Kidney (tissue), 14 donors: ENCODE data around the gene IRS2. TPM values are rescaled to one million over a fixed set of nuclear protein-coding genes. Genes with fewer than 3 reads are reported as not detected.

Experiments
- DNase-seq, 5 donors: peaks; one replicate each; pipeline ENCODE4 v3.0.0-alpha.2; 2013 to 2020
- FAIRE-seq: peaks from 2 replicates; lab custom pipeline; 2012; peaks lifted over from hg19 to GRCh38; lab: Jason Lieb, UNC
- H3K27ac ChIP-seq, 2 donors: one replicate each; pipeline ENCODE4 v1.7.0; 2013; ENCODE audit warnings: low read depth in 2 of 2, low read length in 2 of 2, inconsistent platforms in 1 of 2
- H3K27me3 ChIP-seq: one replicate; pipeline ENCODE4 v1.7.1; 2013; ENCODE audit warnings: low read length, inconsistent platforms; ENCODE audit not compliant: control insufficient read depth, insufficient read depth
- H3K36me3 ChIP-seq, 3 donors: one replicate each; pipeline versions ENCODE4 v1.7.0 to v1.7.1; 2013; ENCODE audit warnings: low read length in 3 of 3, control low read depth in 1 of 3, inconsistent platforms in 1 of 3; ENCODE audit not compliant: insufficient read depth in 3 of 3, control insufficient read depth in 2 of 3
- H3K4me1 ChIP-seq, 3 donors: one replicate each; pipeline versions ENCODE4 v1.7.0 to v1.7.1; 2013; ENCODE audit warnings: low read length in 3 of 3, inconsistent platforms in 1 of 3, low read depth in 1 of 3; ENCODE audit not compliant: control insufficient read depth in 2 of 3, insufficient read depth in 2 of 3
- H3K4me3 ChIP-seq, 3 donors: one replicate each; pipeline versions ENCODE4 v1.7.0 to v1.8.1; 2013; ENCODE audit warnings: low read length in 3 of 3, control low read depth in 1 of 3, inconsistent platforms in 1 of 3
- H3K9ac ChIP-seq, 3 donors: one replicate each; pipeline versions ENCODE4 v1.7.0 to v1.7.1; 2013; ENCODE audit warnings: low read length in 3 of 3, control low read depth in 1 of 3, inconsistent platforms in 1 of 3
- H3K9me3 ChIP-seq, 3 donors: one replicate each; pipeline versions ENCODE4 v1.7.0 to v1.7.1; 2013; ENCODE audit warnings: low read length in 3 of 3, control low read depth in 1 of 3, inconsistent platforms in 1 of 3; ENCODE audit not compliant: control insufficient read depth in 2 of 3, insufficient read depth in 1 of 3
- intact Hi-C: fragments of 100-400 bp; cut with DNase I; formaldehyde crosslinking; loops from one replicate; pipeline ENCODE4 v1.11.1; 2022
- polyA plus RNA-seq: library from polyadenylated mRNA; stranded (reverse); fragments of 350-450 nt; fragmentation: Illumina TruSeq; extraction: RNeasy Lipid Tissue Mini Kit (QIAGEN cat#74804); gene quantifications from one replicate; pipeline ENCODE4 v1.2.3, GENCODE V29; 2014; ENCODE audit warnings: low read depth, low replicate concordance; ENCODE audit not compliant: insufficient read depth
- total RNA-seq: library from RNA; stranded (reverse); fragmentation: NEBNext Ultra II Directional; extraction: Animal tissue kit (Norgen Biotek cat#: 25700); gene quantifications from one replicate; pipeline ENCODE4 v1.2.1, GENCODE V29; 2021
- TF ChIP-seq, protein P1 (sequence below): IDR thresholded peaks from 3 replicates; pipeline ENCODE4 v1.5.1; 2012; ENCODE audit warnings: mild to moderate bottlenecking, moderate library complexity, borderline replicate concordance; ENCODE audit not compliant: insufficient read depth; ENCODE audit errors: extremely low read depth
- donor health status: control.
- donor health status: control.
- donor health status: control.
- donor health status: control.
- donor health status: control.
- donor health status: DM: yes; HTN: yes; CAD: no.
- donor health status: Normal renal cell carcinoma (clear cell type).

IRS2 gene
- total and polyA plus RNA-seq, 2 donors from 2014 or later, result 2.1 to 12.9 TPM

DNA sequence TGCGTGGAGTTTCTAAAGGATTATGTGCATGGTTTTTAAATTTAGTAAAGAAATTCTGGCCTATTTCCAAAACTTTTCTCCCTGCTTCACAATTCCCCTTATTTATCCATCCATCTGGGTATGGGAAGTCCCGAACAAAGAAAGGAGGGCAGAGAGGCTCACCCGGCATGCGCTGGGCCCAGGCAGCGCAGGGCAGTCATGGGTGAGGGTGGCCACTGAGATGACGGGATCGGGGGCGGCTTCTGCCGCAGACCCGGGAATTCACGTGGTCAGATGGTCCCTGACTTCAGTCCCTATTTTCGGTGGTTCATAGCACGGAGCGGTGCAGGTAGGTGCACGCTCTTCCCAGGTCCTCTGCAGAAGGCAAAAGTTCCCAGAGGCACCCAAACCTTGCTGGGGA, 14.5 kb downstream of the IRS2 start:
- Histone ChIP-seq H3K9ac (no peak overlapping the region), H3K9me3 (no peaks in the 10 kb centered on the region), H3K36me3 (peaks cover 0 to 6% (median 3%) of the 10 kb centered on the region in 3 donors), H3K4me1 (peaks cover 0 to 5% (median 5%) of the 10 kb centered on the region in 3 donors), H3K27me3 (no peaks in the 10 kb centered on the region), H3K4me3 (no peak overlapping the region), H3K27ac (no peak overlapping the region)
- intact Hi-C loops, result no loop called here
- FAIRE-seq, result no peak
- no peak for DNase-seq
- TF ChIP-seq, protein P1, sequence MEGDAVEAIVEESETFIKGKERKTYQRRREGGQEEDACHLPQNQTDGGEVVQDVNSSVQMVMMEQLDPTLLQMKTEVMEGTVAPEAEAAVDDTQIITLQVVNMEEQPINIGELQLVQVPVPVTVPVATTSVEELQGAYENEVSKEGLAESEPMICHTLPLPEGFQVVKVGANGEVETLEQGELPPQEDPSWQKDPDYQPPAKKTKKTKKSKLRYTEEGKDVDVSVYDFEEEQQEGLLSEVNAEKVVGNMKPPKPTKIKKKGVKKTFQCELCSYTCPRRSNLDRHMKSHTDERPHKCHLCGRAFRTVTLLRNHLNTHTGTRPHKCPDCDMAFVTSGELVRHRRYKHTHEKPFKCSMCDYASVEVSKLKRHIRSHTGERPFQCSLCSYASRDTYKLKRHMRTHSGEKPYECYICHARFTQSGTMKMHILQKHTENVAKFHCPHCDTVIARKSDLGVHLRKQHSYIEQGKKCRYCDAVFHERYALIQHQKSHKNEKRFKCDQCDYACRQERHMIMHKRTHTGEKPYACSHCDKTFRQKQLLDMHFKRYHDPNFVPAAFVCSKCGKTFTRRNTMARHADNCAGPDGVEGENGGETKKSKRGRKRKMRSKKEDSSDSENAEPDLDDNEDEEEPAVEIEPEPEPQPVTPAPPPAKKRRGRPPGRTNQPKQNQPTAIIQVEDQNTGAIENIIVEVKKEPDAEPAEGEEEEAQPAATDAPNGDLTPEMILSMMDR, result no peak

DNA sequence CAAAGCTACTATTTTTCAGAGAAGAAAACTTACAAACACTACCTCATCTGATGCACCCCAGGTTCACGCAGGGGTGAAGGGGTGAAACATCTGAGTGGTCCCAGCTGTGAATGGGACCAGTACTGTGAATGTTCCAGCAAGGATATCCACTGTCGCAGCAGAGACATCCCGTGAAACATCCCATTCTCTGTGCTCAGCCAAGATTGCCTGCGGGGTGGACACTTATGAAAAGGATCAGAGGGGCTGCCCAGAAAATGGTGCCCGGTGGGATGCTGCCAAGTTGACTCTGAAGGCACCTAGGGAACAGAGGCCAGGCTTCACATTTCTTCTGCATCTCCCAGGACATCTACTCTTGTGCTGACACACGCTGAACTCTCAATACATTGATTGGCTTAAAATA, 15.9 kb downstream of the IRS2 start:
- FAIRE-seq (no peak), DNase-seq (no peak)
- Histone ChIP-seq H3K27me3 (no peaks in the 10 kb centered on the region), H3K9ac (no peak overlapping the region), H3K9me3 (no peaks in the 10 kb centered on the region), H3K4me1 (peaks cover 0 to 6% (median 5%) of the 10 kb centered on the region in 3 donors), H3K27ac (no peak overlapping the region), H3K36me3 (peaks cover 0 to 6% (median 3%) of the 10 kb centered on the region in 3 donors), H3K4me3 (no peak overlapping the region)
- intact Hi-C loops, result no loop called here
- TF ChIP-seq, protein P1, result no peak

DNA sequence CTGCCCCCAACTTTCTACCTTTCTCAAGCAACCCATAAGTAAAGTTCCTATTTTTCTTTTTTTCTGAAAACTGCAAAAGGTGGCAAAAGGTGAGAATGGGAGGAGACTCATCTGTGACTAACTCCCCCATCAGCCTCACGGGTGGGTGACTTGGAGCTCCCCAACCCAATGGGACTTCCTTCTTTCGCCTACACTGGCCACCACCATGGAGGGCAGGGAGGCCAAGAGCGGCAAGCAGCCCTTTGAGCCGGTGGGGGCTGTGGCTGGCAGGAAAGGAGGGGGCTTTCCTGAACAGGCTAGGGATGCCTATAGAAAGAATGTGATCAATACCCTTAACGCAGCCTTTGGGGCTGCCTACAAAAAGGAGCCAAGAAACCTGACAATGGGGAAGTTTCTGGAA, 16.5 kb downstream of the IRS2 start:
- no peak for FAIRE-seq
- peaks cover 0 to 6% (median 3%) of the 10 kb centered on the region in 3 donors for H3K36me3 ChIP-seq
- H3K4me3 ChIP-seq, result no peak overlapping the region
- TF ChIP-seq, protein P1, result no peak
- no peaks in the 10 kb centered on the region for H3K27me3 ChIP-seq
- peaks cover 0 to 6% (median 5%) of the 10 kb centered on the region in 3 donors for H3K4me1 ChIP-seq
- no peak for DNase-seq
- no peak overlapping the region for H3K9ac ChIP-seq
- intact Hi-C loops, result no loop called here
- H3K9me3 ChIP-seq, result no peaks in the 10 kb centered on the region
- H3K27ac ChIP-seq, result no peak overlapping the region

DNA sequence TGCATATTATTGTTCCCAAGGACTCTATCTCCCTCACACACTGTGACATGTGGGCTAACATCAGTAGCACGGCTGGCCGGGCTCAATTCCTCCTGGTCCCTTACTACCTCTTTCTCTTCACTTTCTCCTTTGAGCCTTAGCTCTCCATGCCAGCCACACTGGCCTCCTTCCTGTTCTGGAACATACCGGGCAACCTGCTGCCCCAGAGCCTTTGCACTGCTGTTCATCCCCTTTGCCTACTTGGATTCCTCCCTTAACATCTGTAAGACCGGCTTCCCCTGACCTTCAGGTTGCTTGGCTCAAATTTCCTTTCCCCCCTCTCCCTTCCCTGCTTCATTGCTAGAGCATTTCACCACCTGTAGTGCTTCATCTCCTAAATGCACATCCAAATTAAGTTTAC, 17.1 kb downstream of the IRS2 start:
- Histone ChIP-seq H3K27me3 (no peaks in the 10 kb centered on the region), H3K36me3 (peaks cover 0 to 6% (median 3%) of the 10 kb centered on the region in 3 donors), H3K9me3 (no peaks in the 10 kb centered on the region), H3K27ac (no peak overlapping the region), H3K4me3 (no peak overlapping the region), H3K4me1 (peaks cover 0 to 6% (median 5%) of the 10 kb centered on the region in 3 donors), H3K9ac (no peak overlapping the region)
- intact Hi-C loops, result no loop called here
- DNase-seq (peak in 1 of 5 donors; percentile 13), FAIRE-seq (no peak)
- TF ChIP-seq, protein P1, result no peak
